HepG2 (cell line): Measurements from ENCODE around the gene DRC3. TPM values are rescaled to one million over a fixed set of nuclear protein-coding genes. Genes with fewer than 3 reads are reported as not detected.

Source experiments
- ATAC-seq: fragments of 200-7000 bp; cut with Tn5 transposase; 3 replicates; pipeline ENCODE4 v1.9.1; 2020; ENCODE audit warnings: mild to moderate bottlenecking, moderate library complexity
- BruUV-seq: library from RNA; stranded (reverse); fragments of 400-500 nt; replicated peaks from 2 replicates; lab custom pipeline; 2021; lab: Mats Ljungman, UMichigan
- CTCF ChIA-PET: fragments of 300-600 bp; formaldehyde crosslinking; extraction: SDS; loops from one replicate; lab custom pipeline; 2021; ENCODE audit warnings: low total read pairs, inconsistent platforms, low intra/inter-chr PET ratio; lab: Yijun Ruan, JAX
- POLR2A ChIA-PET: fragments of 350-600 bp; sonication (Branson Sonifier 250); formaldehyde crosslinking; loops from one replicate; lab custom pipeline; 2020; ENCODE audit warnings: antibody characterized with exemption, inconsistent platforms; lab: Yijun Ruan, JAX
- DNase-seq: peaks from one replicate; pipeline ENCODE4 v3.0.0-alpha.2; 2015; ENCODE audit warnings: low spot score
- FAIRE-seq: peaks from 3 replicates; lab custom pipeline; 2011; peaks lifted over from hg19 to GRCh38; lab: Jason Lieb, UNC
- H2AFZ ChIP-seq: one replicate; pipeline ENCODE4 v1.6.1; 2011; ENCODE audit warnings: low read length, inconsistent platforms
- H3K27ac ChIP-seq: fragments of 300-600 bp; 3 replicates; pipeline ENCODE4 v1.8.0; 2011; ENCODE audit warnings: mixed run types, mild to moderate bottlenecking, mixed read lengths, low read length, inconsistent platforms; ENCODE audit not compliant: insufficient read depth; ENCODE audit errors: extremely low read length
- H3K27me3 ChIP-seq, 2 experiments: fragments of 200-600 bp in 1 of 2; 2 replicates in 1 of 2; 3 replicates in 1 of 2; pipeline versions ENCODE4 v1.6.0 to v1.8.0; 2011; ENCODE audit warnings: low read length in 2 of 2, mild to moderate bottlenecking in 2 of 2, moderate library complexity in 2 of 2, inconsistent platforms in 1 of 2; ENCODE audit not compliant: insufficient read depth in 2 of 2, control insufficient read depth in 1 of 2
- H3K36me3 ChIP-seq, 2 experiments: fragments of 200-600 bp in 1 of 2; replicated peaks in 1 of 2; 2 replicates in 1 of 2; 3 replicates in 1 of 2; pipeline versions ENCODE4 v1.5.1 to v1.8.0; 2011; ENCODE audit warnings: low read length in 2 of 2, inconsistent platforms in 1 of 2; ENCODE audit not compliant: insufficient read depth in 2 of 2, control insufficient read depth in 1 of 2
- H3K4me1 ChIP-seq: 2 replicates; pipeline ENCODE4 v1.5.1; 2012; ENCODE audit warnings: low read length, inconsistent platforms; ENCODE audit not compliant: insufficient read depth
- H3K4me2 ChIP-seq: 2 replicates; pipeline ENCODE4 v1.6.0; 2011; ENCODE audit warnings: low read depth, low read length, inconsistent platforms
- H3K4me3 ChIP-seq, 3 experiments: fragments of 200-600 bp in 1 of 3; sonication (generic), shearing (Covaris generic) in 1 of 3; replicated peaks in 1 of 3; 2 replicates each; pipeline ENCODE4 v1.5.1; 2011 to 2016; ENCODE audit warnings: low read length in 3 of 3, inconsistent platforms in 2 of 3, low read depth in 2 of 3, mild to moderate bottlenecking in 2 of 3, control low read depth in 1 of 3, mixed read lengths in 1 of 3; ENCODE audit not compliant: insufficient read depth in 1 of 3
- H3K79me2 ChIP-seq: one replicate; pipeline ENCODE4 v1.6.1; 2011; ENCODE audit warnings: low read length, inconsistent platforms; ENCODE audit not compliant: insufficient read depth
- H3K9ac ChIP-seq: 2 replicates; pipeline ENCODE4 v1.6.0; 2011; ENCODE audit warnings: mild to moderate bottlenecking, low read depth, low read length, inconsistent platforms; ENCODE audit not compliant: insufficient read depth
- H3K9me3 ChIP-seq: 2 replicates; pipeline ENCODE4 v1.5.1; 2012; ENCODE audit warnings: mild to moderate bottlenecking, low read length
- H4K20me1 ChIP-seq: 2 replicates; pipeline ENCODE4 v1.6.0; 2011; ENCODE audit warnings: inconsistent platforms, mild to moderate bottlenecking, low read length, moderate library complexity; ENCODE audit not compliant: insufficient read depth
- ARHGAP35 ChIP-seq: sonication (generic); formaldehyde crosslinking; IDR thresholded peaks from 2 replicates; pipeline ENCODE4 v1.9.0; 2022; ENCODE audit warnings: mild to moderate bottlenecking, inconsistent platforms, moderate library complexity, missing genetic modification reagents, borderline replicate concordance
- HNRNPK ChIP-seq: fragments of 200-400 bp; formaldehyde crosslinking; IDR thresholded peaks from 2 replicates; pipeline ENCODE4 v1.6.1; 2018; ENCODE audit warnings: low read length, low read depth, moderate library complexity, mild to moderate bottlenecking; ENCODE audit not compliant: poor library complexity, severe bottlenecking
- ZNF121 ChIP-seq: sonication (generic); formaldehyde crosslinking; IDR thresholded peaks from 2 replicates; pipeline ENCODE4 v1.5.0; 2020; ENCODE audit warnings: mild to moderate bottlenecking, missing genetic modification reagents
- ZNF446 ChIP-seq: sonication (generic); formaldehyde crosslinking; IDR thresholded peaks from 2 replicates; pipeline ENCODE4 v1.5.0; 2020; ENCODE audit warnings: mild to moderate bottlenecking, missing genetic modification reagents
- ZNF773 ChIP-seq: sonication (generic); formaldehyde crosslinking; IDR thresholded peaks from 2 replicates; pipeline ENCODE4 v1.4.0; 2020; ENCODE audit warnings: missing genetic modification reagents, borderline replicate concordance
- WGBS: methylation state at CpG from one replicate; pipeline ENCODE4 v1.1.6; 2017; ENCODE audit warnings: low lambda C conversion rate; 5-methylcytosine and 5-hydroxymethylcytosine counted together
- in situ Hi-C: cut with HindIII; loops from 2 replicates; pipeline ENCODE4 v1.10.0; 2017; ENCODE audit warnings: low pct_unique_long_range_greater_than_20kb; ENCODE audit not compliant: extremely low pct_ligation_motif_present
- intact Hi-C: fragments of 100-400 bp; cut with micrococcal nuclease; formaldehyde crosslinking; loops from one replicate; pipeline ENCODE4 v1.10.0; 2022; ENCODE audit not compliant: unreplicated experiment
- polyA plus RNA-seq, 8 experiments: library from polyadenylated mRNA; depleted of rRNA in 3 of 8; stranded (reverse) in 7 of 8; unstranded in 1 of 8; fragments of >200 nt; fragmentation: Illumina TruSeq in 4 of 8; extraction: Trizol in 4 of 8; gene quantifications; 2 replicates each; pipeline versions ENCODE4 v1.2.1 to v1.2.3, GENCODE V29; 2011 to 2016; ENCODE audit warnings: low read depth in 4 of 8, missing spikeins in 1 of 8, mixed read lengths in 1 of 8; ENCODE audit not compliant: insufficient read depth in 1 of 8
- total RNA-seq, 5 experiments: library from RNA; depleted of rRNA; stranded (reverse); fragments of >200 nt; fragmentation: Illumina TruSeq; extraction: Trizol; gene quantifications; 2 replicates each; pipeline ENCODE4 v1.2.3, GENCODE V29; 2016; ENCODE audit warnings: low read depth in 1 of 5
- TF ChIP-seq, protein P1 (sequence below): sonication (generic); formaldehyde crosslinking; IDR thresholded peaks from 2 replicates; pipeline ENCODE4 v1.8.0; 2022; ENCODE audit warnings: missing genetic modification reagents, mild to moderate bottlenecking, borderline replicate concordance
- TF ChIP-seq, protein P2 (sequence below): sonication (generic); formaldehyde crosslinking; IDR thresholded peaks from 2 replicates; pipeline ENCODE4 v1.5.1; 2020; ENCODE audit warnings: mild to moderate bottlenecking, moderate library complexity, missing genetic modification reagents
- TF ChIP-seq, protein P3 (sequence below): sonication (generic); formaldehyde crosslinking; IDR thresholded peaks from 2 replicates; pipeline ENCODE4 v1.5.1; 2020; ENCODE audit warnings: missing genetic modification reagents, mild to moderate bottlenecking, borderline replicate concordance
- TF ChIP-seq, protein P4 (sequence below): IDR thresholded peaks from 2 replicates; pipeline ENCODE4 v1.6.1; 2012; ENCODE audit warnings: inconsistent platforms

Gene DRC3
- total and polyA plus RNA-seq, 2 of the 13 experiments (the other 11 are each of a cell fraction or from before 2014, with no cell fraction given), result 0.53 to 0.87 TPM

DNA sequence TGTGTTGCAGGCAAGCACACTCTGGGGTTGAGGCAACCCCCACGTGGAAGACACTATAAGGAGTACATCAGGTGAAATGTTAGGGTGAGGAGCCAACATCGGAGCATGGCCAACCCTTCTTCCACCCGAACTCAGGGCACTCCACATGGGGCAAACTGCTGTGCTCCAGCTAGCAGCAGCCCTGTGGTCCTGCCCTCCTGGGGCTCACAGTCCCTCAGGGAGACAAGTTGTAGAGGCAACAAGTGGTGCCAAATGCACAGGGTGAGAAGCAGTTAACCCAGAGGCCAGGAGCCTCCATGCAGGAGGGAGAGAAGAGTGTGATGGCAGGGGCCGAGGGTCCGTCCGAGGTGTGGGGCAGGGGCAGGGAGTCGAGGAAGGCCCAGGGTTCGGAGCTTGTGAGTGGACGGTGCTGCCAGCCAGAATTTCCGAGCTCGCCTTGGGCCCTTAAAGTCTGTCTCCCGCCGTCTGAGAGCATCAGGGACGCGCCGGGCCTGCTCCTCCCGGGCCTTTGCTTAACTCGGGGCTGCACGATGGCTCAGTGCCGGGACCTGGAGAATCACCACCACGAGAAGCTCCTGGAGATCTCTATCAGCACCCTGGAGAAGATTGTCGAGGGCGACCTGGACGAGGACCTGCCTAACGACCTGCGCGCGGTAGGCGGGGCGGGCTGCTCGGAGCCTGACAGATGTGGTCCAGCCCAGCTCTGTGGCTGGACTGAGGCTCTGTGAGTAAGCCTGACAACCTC is 34.0 kb downstream of the DRC3 start:
- no peak overlapping the region for H3K9ac ChIP-seq
- WGBS, result 89% methylated on average over 31 of the region's 31 CpGs
- no peak overlapping the region for H3K27ac ChIP-seq
- no peaks in the 10 kb centered on the region for H3K27me3 ChIP-seq
- no peak for TF ChIP-seq ZNF446 (CRISPR knock-in tag)
- TF ChIP-seq, protein P1, sequence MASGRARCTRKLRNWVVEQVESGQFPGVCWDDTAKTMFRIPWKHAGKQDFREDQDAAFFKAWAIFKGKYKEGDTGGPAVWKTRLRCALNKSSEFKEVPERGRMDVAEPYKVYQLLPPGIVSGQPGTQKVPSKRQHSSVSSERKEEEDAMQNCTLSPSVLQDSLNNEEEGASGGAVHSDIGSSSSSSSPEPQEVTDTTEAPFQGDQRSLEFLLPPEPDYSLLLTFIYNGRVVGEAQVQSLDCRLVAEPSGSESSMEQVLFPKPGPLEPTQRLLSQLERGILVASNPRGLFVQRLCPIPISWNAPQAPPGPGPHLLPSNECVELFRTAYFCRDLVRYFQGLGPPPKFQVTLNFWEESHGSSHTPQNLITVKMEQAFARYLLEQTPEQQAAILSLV (CRISPR knock-in tag), result no peak
- no peak for TF ChIP-seq ZNF773
- ChIA-PET CTCF (no interaction called here), POLR2A (no interaction called here)
- H3K9me3 ChIP-seq, result no peaks in the 10 kb centered on the region
- H3K79me2 ChIP-seq, result no peaks in the 10 kb centered on the region
- in situ Hi-C loops (loop anchor here (25.0 kb wide), 1 partner anchor 106 kb away; the partner anchor contains the start of gene MYO15A), intact Hi-C loops (no loop called here)
- no peak overlapping the region for H3K4me3 ChIP-seq
- ATAC-seq (no peak), FAIRE-seq (no peak), DNase-seq (no peak)
- no TSS peak for BruUV-seq
- no peaks in the 10 kb centered on the region for H4K20me1 ChIP-seq
- H2AFZ ChIP-seq, result no peak overlapping the region
- no peaks in the 10 kb centered on the region for H3K4me1 ChIP-seq
- H3K36me3 ChIP-seq, result no peaks in the 10 kb centered on the region; a peak in 3 of 5 replicates
- H3K4me2 ChIP-seq, result no peak overlapping the region

DNA sequence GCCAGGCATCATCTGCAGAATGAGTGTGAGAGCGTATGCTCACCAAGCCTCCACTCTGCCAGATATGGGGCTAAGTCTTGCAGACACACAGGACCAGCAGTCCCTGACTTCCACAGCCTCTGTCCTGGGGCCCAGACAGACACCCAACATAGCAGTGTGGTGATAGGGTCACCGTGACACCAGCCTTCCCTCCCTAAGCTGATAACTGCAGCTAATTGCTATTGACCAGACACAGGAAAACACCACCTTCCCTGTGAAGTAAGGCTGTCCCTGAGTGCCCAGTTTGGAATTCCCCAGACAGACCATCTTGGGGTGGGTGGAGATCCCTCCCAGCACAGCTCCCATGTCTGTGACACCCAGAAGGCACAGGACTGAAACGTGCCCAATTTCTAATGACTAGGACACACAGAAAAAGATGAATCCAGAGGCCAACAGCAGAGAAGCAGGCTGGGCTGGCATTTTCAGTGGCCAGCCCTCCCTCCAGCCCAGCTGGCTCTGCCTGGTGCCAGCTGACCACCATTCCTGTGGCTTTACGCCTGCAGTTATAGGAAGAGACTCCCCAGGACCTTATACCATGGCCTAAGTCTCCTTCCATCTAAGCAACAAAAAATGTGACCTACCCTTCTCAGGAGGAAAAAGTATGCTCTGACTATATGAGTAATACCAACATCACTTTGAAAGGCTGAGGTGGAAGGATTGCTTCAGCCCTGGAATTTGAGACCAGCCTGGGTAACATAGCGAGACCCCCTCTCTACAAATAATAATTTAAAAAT is 36.0 kb downstream of the DRC3 start:
- 80% methylated on average over 4 of the region's 5 CpGs for WGBS
- H3K79me2 ChIP-seq, result no peaks in the 10 kb centered on the region
- no peaks in the 10 kb centered on the region for H3K4me1 ChIP-seq
- no peaks in the 10 kb centered on the region; a peak in 3 of 5 replicates for H3K36me3 ChIP-seq
- CTCF ChIA-PET, result no interaction called here
- intact Hi-C loops (no loop called here), in situ Hi-C loops (loop anchor here (25.0 kb wide), 1 partner anchor 104 kb away; the partner anchor contains the start of gene MYO15A)
- H3K27me3 ChIP-seq, result no peaks in the 10 kb centered on the region
- H3K9ac ChIP-seq, result no peak overlapping the region
- H3K4me3 ChIP-seq, result no peak overlapping the region
- H3K9me3 ChIP-seq, result no peaks in the 10 kb centered on the region
- no peaks in the 10 kb centered on the region for H4K20me1 ChIP-seq
- H3K27ac ChIP-seq, result no peak overlapping the region
- H3K4me2 ChIP-seq, result no peak overlapping the region
- no TSS peak for BruUV-seq
- ATAC-seq (no peak), FAIRE-seq (no peak), DNase-seq (no peak)
- H2AFZ ChIP-seq, result no peak overlapping the region
- POLR2A ChIA-PET, result no interaction called here
- TF ChIP-seq ARHGAP35 (no peak), ZNF121 (no peak), HNRNPK (no peak)
- TF ChIP-seq, protein P2, sequence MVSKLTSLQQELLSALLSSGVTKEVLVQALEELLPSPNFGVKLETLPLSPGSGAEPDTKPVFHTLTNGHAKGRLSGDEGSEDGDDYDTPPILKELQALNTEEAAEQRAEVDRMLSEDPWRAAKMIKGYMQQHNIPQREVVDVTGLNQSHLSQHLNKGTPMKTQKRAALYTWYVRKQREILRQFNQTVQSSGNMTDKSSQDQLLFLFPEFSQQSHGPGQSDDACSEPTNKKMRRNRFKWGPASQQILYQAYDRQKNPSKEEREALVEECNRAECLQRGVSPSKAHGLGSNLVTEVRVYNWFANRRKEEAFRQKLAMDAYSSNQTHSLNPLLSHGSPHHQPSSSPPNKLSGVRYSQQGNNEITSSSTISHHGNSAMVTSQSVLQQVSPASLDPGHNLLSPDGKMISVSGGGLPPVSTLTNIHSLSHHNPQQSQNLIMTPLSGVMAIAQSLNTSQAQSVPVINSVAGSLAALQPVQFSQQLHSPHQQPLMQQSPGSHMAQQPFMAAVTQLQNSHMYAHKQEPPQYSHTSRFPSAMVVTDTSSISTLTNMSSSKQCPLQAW (CRISPR knock-in tag), result no peak
- TF ChIP-seq, protein P3, sequence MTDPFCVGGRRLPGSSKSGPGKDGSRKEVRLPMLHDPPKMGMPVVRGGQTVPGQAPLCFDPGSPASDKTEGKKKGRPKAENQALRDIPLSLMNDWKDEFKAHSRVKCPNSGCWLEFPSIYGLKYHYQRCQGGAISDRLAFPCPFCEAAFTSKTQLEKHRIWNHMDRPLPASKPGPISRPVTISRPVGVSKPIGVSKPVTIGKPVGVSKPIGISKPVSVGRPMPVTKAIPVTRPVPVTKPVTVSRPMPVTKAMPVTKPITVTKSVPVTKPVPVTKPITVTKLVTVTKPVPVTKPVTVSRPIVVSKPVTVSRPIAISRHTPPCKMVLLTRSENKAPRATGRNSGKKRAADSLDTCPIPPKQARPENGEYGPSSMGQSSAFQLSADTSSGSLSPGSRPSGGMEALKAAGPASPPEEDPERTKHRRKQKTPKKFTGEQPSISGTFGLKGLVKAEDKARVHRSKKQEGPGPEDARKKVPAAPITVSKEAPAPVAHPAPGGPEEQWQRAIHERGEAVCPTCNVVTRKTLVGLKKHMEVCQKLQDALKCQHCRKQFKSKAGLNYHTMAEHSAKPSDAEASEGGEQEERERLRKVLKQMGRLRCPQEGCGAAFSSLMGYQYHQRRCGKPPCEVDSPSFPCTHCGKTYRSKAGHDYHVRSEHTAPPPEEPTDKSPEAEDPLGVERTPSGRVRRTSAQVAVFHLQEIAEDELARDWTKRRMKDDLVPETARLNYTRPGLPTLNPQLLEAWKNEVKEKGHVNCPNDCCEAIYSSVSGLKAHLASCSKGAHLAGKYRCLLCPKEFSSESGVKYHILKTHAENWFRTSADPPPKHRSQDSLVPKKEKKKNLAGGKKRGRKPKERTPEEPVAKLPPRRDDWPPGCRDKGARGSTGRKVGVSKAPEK (CRISPR knock-in tag), result no peak
- TF ChIP-seq, protein P4, sequence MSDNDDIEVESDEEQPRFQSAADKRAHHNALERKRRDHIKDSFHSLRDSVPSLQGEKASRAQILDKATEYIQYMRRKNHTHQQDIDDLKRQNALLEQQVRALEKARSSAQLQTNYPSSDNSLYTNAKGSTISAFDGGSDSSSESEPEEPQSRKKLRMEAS, result no peak
